SU-DHL-6 (cell line): ENCODE results near the gene RSRC2.
A peak's percentile ranks its signal among the peaks of the same experiment; 100 is the strongest.

ENCODE experiments used
- H2AFZ ChIP-seq: fragments of 200-600 bp; sonication (generic); 2 replicates; pipeline ENCODE4 v1.6.1; 2014; ENCODE audit warnings: low read depth, mild to moderate bottlenecking, moderate library complexity, mixed read lengths, antibody characterized with exemption, low read length; ENCODE audit not compliant: severe bottlenecking
- H3F3A ChIP-seq: fragments of 200-600 bp; shearing (Covaris generic); 2 replicates; pipeline ENCODE4 v1.6.0; 2016; ENCODE audit warnings: antibody characterized with exemption, mild to moderate bottlenecking; ENCODE audit not compliant: insufficient read depth
- H3K27ac ChIP-seq: fragments of 200-600 bp; sonication (generic); 2 replicates; pipeline ENCODE4 v1.5.1; 2016; ENCODE audit warnings: low read depth, mild to moderate bottlenecking, low read length, moderate library complexity, mixed read lengths
- H3K27me3 ChIP-seq: fragments of 200-600 bp; sonication (generic), shearing (Covaris generic); 2 replicates; pipeline ENCODE4 v1.6.0; 2014; ENCODE audit warnings: mild to moderate bottlenecking, low read length
- H3K36me3 ChIP-seq: fragments of 200-600 bp; sonication (generic); 2 replicates; pipeline ENCODE4 v1.6.1; 2014; ENCODE audit warnings: mild to moderate bottlenecking, low read length, mixed read lengths
- H3K4me2 ChIP-seq: fragments of 300-600, 200-600 bp; shearing (Covaris generic), sonication (generic); 2 replicates; pipeline ENCODE4 v1.6.0; 2014; ENCODE audit warnings: low read length, low read depth, mild to moderate bottlenecking; ENCODE audit not compliant: poor library complexity, severe bottlenecking
- H3K4me3 ChIP-seq: fragments of 200-600 bp; sonication (generic); 2 replicates; pipeline ENCODE4 v1.5.1; 2014; ENCODE audit warnings: antibody characterized with exemption, low read length, mild to moderate bottlenecking, mixed read lengths; ENCODE audit not compliant: insufficient read depth, poor library complexity, severe bottlenecking
- H3K79me2 ChIP-seq: fragments of 200-600 bp; sonication (generic); 2 replicates; pipeline ENCODE4 v1.6.1; 2014; ENCODE audit warnings: mild to moderate bottlenecking, low read length, moderate library complexity; ENCODE audit not compliant: insufficient read depth
- H3K9ac ChIP-seq: fragments of 200-600 bp; sonication (generic); 2 replicates; pipeline ENCODE4 v1.7.0; 2014; ENCODE audit warnings: mild to moderate bottlenecking, low read length
- H3K9me2 ChIP-seq: fragments of 200-600 bp; sonication (generic); replicated peaks from 2 replicates; pipeline ENCODE4 v1.6.1; 2014; ENCODE audit warnings: low read length; ENCODE audit not compliant: insufficient read depth
- H3K9me3 ChIP-seq: fragments of 200-600 bp; sonication (generic); 2 replicates; pipeline ENCODE4 v1.6.1; 2014; ENCODE audit warnings: low read length, mixed read lengths; ENCODE audit not compliant: insufficient read depth
- H4K20me1 ChIP-seq: fragments of 200-600 bp; sonication (generic); 2 replicates; pipeline ENCODE4 v1.6.1; 2014; ENCODE audit warnings: low read depth, mild to moderate bottlenecking, antibody characterized with exemption, low read length, moderate library complexity, mixed read lengths
- EZH2phosphoT487 ChIP-seq: fragments of 200-600 bp; sonication (generic), shearing (Covaris generic); conservative IDR thresholded peaks from 2 replicates; pipeline ENCODE4 v1.6.1; 2018; ENCODE audit warnings: mild to moderate bottlenecking, antibody characterized with exemption, low read length, moderate library complexity, mixed read lengths
- TF ChIP-seq, protein P1 (sequence below): fragments of 200-600 bp; sonication (generic); IDR thresholded peaks from one replicate; pipeline ENCODE4 v1.5.1; 2017; ENCODE audit warnings: antibody characterized with exemption, mild to moderate bottlenecking, low read length, moderate library complexity; ENCODE audit not compliant: insufficient read depth, poor library complexity, severe bottlenecking

Gene RSRC2

DNA sequence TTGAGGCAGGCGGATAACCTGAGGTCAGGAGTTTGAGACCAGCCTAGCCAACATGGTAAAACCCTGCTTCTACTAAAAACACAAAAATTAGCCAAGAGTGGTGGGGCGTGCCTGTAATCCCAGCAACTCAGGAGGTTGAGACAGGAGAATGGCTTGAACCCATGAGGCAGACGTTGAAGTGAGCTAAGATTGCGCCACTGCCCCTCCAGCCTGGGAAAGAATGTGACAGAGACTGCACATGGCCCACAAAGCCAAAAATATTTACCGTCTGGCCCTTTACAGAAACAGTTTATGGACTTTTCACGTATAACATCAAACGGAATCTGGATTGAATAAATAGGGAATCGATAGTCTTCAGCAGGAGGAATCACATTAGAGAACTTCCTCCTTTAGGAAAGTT, 3.5 kb downstream of the RSRC2 start:
- Histone ChIP-seq H2AFZ (no peak overlapping the region), H3K9me2 (no peaks in the 10 kb centered on the region), H3K79me2 (peaks cover 94% of the 10 kb centered on the region), H3K9ac (peak overlapping the region; percentile 96), H3K4me3 (no peak overlapping the region), H3F3A (peaks cover 30% of the 10 kb centered on the region), H3K9me3 (no peaks in the 10 kb centered on the region), H3K27ac (no peak overlapping the region), H3K4me2 (peak overlapping the region; percentile 85), H3K27me3 (no peaks in the 10 kb centered on the region), H4K20me1 (peaks cover 68% of the 10 kb centered on the region), H3K36me3 (peaks cover 70% of the 10 kb centered on the region)
- TF ChIP-seq, protein P1, sequence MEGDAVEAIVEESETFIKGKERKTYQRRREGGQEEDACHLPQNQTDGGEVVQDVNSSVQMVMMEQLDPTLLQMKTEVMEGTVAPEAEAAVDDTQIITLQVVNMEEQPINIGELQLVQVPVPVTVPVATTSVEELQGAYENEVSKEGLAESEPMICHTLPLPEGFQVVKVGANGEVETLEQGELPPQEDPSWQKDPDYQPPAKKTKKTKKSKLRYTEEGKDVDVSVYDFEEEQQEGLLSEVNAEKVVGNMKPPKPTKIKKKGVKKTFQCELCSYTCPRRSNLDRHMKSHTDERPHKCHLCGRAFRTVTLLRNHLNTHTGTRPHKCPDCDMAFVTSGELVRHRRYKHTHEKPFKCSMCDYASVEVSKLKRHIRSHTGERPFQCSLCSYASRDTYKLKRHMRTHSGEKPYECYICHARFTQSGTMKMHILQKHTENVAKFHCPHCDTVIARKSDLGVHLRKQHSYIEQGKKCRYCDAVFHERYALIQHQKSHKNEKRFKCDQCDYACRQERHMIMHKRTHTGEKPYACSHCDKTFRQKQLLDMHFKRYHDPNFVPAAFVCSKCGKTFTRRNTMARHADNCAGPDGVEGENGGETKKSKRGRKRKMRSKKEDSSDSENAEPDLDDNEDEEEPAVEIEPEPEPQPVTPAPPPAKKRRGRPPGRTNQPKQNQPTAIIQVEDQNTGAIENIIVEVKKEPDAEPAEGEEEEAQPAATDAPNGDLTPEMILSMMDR = no peak
- no peak for TF ChIP-seq EZH2phosphoT487

DNA sequence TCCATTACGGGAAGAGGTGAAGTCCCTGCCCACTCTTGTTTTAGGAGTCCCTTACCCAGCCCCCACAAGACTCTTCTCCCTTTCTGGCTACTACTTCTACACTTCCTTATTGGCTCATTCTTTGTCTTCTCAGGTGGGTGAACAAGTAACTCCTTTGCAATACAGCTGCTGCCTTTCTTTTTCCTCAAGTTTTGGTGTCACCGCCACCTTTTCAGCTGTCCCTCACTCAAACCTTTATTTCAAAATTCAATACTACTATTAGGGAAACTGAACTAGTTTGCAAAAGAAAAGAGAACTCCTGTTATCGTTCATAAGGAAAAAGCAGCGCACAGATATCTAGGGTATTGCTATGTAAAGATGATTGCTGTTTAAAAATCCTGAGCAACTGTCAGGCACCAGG, 6.1 kb downstream of the RSRC2 start:
- Histone ChIP-seq H3K9ac (no peak overlapping the region), H3K79me2 (peaks cover 92% of the 10 kb centered on the region), H3K9me2 (no peaks in the 10 kb centered on the region), H3K4me3 (no peak overlapping the region), H3K36me3 (peaks cover 90% of the 10 kb centered on the region), H3K9me3 (no peaks in the 10 kb centered on the region), H3K27ac (no peak overlapping the region), H2AFZ (no peak overlapping the region), H3F3A (peaks cover 47% of the 10 kb centered on the region), H4K20me1 (peaks cover 77% of the 10 kb centered on the region), H3K4me2 (no peak overlapping the region), H3K27me3 (no peaks in the 10 kb centered on the region)
- TF ChIP-seq, protein P1 = no peak
- no peak for TF ChIP-seq EZH2phosphoT487

DNA sequence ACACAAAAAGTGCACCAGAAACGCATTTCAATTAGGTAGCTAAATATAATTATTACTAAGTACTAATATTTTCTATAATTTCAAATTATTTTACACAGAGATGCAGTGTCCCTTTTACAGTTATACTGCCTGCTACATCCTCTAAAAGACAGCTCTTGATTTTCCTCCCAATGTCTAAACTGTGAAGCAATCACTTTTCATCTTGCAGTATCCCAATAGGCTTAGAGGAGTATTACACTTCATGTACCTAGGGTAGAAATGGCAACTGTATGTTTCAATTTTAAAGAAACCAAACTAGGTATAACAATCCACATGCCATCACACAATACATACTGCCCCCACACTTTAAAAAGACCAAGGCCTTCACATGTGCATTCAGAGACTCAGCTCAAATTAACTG, 7.3 kb downstream of the RSRC2 start:
- peaks cover 93% of the 10 kb centered on the region for H3K36me3 ChIP-seq
- TF ChIP-seq, protein P1 = no peak
- TF ChIP-seq EZH2phosphoT487 = no peak

More for the DNA sequence above, 7.3 kb downstream of the RSRC2 start:
- Histone ChIP-seq H3K27me3 (no peaks in the 10 kb centered on the region), H3K27ac (no peak overlapping the region), H3K9me3 (no peaks in the 10 kb centered on the region), H2AFZ (no peak overlapping the region), H3K79me2 (peaks cover 91% of the 10 kb centered on the region), H3K4me3 (no peak overlapping the region), H3F3A (peaks cover 58% of the 10 kb centered on the region), H3K4me2 (no peak overlapping the region), H3K9me2 (no peaks in the 10 kb centered on the region), H3K9ac (no peak overlapping the region), H4K20me1 (peaks cover 68% of the 10 kb centered on the region)
